HG03575 (cell line): Measurements from ENCODE around the gene FUT8.

Experiments used
- ATAC-seq: cut with Tn5 transposase; IDR thresholded peaks from one replicate; pipeline ENCODE4 v1.9.1; 2021; ENCODE audit not compliant: unreplicated experiment, insufficient number of reproducible peaks, low FRiP score; ENCODE audit errors: extremely low read depth

Gene FUT8

DNA sequence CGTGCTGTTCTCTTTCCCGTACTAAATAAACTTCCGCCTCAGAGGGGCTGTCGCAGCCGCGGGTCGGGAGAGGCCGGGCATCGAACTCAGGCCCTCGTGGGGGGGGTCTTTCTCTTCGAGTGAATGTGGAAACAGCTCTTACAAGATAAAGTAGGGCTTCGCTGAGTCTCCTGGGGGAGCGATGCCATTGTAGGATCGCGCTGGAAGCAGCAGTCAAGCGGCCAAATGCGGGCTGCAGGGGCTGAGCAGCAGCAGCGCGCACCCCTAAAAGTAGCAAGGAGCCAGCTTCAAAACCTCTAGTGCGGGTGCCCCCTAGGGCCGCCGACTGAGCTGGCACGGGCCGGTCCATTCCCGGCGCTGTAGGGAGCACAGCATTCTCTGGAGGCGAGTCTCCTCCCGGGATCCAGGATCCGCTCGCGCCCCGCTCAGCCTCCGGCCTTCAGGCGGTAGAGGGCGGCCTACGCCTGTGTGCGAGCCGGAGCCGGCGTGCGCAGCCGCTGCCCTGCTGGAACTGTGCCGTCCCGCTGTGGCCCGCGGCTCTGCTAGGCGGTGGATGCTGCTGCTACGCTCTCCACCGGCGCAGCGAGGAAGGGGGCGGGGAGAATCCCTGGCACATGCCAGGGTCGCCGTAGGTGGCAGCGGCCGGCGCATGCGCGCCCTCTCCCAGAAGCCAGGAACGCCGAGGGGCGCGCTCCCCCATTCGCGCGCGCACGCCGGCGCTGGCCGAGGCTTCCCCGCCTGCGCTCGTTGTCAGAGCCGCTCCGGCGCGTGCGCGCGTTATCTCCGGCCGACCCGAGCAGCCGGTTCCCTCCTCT is at the start of gene FUT8:
Gene FUT8, plus strand, starts transcription at position 699 of the 815 bp plus-strand sequence. CDS start 148,834 bp downstream, outside the sequence.
- no peak for ATAC-seq

DNA sequence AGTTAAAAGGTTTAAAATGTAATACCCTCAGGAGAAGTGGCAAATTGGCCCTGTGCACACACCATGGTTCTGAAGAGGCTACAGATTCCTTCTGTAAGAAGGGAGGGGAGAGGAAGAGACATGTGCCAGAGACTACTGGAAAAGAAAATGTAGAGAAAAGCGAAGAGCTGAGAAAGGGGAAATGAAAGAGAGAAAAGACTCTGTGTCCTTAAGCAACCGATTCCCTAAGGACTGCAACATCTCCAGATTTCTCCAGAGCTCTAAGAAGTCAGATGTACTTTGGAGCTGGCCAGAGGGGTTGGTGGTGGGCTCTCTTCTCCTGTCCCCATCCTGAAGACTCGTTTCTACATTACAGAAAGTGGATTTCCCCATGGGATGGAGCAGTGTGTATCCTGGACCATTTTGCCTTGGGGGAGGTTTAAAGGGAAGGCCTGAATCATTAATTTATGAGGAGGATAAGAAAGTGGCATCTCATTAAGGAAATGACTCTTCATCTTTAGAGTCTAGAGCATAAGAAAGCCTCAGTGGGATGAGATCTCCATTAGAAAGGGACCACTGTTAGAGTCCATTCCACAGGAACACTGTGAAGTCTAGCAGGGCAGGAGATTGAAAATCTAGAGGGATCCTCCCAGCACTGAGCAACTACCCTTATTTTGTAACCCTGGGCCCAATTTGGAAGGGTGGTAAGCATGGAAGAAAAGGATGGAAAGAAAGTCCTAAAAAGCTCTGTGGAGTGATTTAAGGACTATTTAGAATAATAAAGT is 45.5 kb upstream of the FUT8 start:
- no peak for ATAC-seq

DNA sequence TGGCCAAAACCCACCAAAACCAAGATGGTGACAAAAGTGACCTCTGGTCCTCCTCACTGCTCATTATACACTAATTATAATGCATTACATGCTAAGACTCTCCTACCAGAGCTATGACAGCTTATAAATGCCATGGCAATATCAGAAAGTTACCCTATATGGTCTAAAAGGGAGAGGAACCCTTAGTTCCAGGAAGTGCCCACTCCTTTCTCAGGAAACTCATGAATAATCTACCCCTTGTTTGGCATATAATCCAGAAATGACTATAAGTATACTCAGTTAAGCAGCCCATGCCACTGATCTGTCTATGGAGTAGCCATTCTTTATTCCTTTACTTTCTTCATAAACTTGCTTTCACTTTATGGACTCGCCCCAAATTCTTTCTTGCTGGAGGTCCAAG is 43.0 kb upstream of the FUT8 start:
- ATAC-seq: no peak

DNA sequence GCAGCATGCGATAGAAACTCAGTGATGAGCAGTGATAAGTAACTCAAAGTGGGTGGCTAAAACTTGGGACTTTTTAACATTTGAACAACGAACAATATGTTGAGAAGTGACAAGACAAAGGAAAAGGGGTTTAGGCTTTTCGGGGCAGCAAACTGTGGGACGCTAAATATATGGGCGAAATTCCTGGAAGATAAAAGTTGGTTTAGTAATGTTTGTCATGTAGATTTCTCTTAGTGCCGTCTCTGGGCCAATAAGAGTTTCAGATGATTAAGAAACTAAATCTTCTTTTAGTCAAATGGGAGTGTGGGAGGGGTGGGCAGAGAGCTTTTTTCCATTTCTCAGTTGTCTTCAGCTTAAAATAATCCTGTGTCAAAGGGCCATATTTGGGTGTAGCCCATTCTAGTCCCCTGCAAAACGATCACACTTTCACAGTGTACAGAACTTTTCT is 41.7 kb upstream of the FUT8 start:
- ATAC-seq: no peak

DNA sequence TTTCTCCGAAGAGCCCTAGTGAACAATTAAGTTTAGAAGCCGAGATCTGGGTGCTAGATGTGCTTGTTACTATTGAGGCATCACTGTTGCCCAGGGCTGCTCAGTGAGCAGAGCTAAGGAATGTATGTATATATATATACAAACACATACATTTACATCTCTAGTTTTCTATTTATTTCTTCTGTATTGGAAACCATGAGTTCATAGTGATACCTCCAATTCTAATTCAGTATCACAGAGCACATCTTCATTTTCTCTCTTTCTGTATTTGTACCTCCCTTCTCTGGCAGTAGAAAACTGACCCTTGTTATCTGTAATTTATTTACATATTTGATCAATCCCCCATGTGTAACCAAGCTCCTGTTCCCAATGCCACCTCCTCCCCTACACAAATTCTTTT is 40.7 kb upstream of the FUT8 start:
- no peak for ATAC-seq

DNA sequence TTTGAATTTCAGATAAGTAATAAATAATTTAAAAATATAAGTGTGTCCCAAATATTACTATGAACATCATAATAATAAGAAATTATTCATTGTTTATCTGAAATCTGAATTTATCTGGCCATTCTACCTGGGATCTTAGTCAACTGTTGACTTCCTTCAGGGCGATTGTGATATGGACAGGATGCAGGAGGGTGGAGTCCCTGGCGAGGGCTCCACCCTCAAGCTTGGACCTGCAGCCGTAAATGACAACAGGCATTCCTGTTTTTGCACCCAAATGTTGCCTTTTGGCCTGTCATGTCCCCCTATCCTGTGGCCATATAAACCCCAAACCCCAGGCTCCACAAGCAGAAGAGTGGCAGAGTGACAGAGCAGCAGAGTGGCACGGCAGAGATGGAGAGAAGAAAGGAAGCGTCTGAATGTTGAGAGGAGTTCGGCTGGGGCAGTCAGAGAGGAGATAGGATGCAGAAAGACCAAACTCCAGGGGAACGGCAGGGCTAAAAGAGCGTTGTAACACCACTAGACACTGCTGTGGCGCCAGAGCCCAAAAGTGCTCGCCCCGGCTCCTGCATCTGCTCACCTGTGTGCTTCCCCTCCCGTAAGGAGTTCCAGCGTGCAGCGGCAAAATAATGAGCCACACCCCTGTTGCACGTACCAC is 39.4 kb upstream of the FUT8 start:
- ATAC-seq: no peak

DNA sequence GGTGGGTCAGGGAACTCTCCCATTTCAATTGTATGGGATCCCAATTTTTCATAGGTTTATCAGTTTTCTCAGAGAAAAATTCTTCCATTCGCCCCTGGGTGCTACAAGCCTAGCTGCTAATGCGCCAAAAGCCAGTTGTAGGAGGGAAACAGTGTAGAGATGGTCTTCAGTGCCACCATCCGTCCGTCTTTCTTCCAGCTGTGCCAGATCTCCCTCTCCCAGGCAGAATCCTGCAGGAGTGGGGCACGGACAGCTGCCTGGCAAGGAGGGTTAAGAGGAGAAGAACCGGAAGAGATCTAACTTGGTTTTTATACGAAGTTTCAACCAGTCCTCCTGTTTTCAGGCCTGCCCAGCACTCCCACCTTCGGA is 38.9 kb upstream of the FUT8 start:
- ATAC-seq: no peak

DNA sequence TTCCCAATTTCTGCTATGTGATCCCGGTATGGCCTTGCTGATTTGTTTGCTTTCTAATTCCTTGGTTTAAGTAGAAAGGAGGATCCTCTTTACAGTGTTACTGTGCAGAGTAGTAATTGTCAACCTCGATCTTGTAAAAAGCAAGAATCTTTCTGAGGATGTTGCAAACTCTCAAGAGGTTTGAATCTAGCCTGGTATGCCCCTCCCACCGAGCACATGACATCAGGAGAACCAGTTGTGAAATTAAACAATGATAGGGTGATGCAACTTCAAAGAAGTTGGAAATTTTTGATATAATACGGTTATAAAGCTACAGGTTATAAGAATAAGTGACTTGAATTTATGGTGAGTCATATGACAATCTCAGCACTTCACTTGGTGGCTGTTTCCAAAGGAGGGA is 35.0 kb upstream of the FUT8 start:
- no peak for ATAC-seq

DNA sequence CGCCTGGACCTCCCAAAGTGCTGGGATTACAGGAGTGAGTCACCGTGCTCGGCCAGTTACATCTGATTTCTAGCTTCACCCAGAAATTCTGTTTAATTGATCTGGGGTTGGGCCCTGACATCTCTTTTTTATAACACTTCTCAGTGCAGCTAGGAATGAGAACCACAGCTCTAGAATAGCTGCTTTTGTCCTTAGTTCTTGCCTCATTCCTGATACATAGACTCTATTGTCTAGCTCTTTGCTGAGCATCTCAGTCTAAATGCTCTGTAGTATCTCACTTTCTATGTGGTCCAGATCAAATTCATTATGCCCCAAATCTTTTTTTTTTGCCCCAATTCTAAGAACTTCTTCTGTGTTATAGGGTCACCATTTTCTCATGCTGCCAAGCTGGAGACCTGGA is 29.9 kb upstream of the FUT8 start:
- no peak for ATAC-seq

DNA sequence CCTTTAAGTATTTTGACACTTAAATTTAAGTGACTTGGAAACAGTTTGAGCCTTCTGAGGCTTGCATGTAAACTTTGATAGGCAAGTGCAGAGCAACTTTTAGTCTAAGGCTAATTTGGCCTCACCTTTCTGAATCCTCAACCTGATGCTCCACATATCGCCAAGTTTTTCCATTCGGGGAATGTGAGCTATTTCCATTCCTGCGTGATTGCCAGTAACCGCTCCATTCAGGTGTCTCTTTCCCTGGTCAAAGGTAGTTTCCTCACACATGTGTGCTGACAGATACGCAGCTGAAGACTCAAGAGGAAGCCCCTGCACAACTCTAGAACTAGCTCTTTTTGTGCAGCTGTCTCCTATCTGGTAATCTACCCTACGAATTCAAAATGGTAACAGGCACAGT is 25.4 kb upstream of the FUT8 start:
- ATAC-seq: no peak

DNA sequence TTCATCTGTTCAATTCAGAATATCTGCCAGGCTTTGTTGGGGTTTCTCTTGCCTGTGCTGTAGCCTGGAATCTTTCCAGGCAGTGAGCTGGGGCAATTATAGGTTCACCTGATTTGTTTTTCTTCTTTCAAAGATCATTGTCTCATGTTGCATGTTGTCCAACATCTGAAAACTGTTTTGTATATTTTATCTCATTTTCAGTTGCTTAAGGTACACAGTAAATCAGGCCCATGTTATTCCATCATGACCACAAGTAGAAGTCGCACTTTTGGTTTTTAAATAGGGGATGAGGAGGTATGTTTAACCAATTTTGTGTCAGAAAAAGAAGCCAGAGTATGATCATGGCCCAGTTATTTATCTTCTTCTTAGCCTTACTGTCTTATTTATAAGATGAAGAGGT is 24.9 kb upstream of the FUT8 start:
- ATAC-seq: no peak

DNA sequence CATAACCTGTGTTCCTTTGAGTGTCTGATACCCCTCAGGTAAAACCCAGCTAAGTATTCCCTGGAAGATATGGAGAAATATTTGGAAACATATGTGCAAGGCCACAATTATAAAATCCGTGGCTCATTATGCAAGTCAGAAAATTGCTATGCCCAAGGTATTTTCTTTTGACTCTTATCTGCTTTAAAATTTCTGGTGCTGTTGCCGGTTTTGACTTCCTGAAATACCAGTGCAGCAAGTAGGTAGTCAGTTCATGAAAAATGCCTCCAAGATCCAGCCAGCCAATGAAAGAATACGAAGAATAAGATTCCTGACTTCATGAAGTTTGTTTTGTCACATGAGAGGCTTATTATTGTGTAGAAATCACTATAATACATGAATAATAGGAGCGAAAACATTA is 20.2 kb upstream of the FUT8 start:
- no peak for ATAC-seq

DNA sequence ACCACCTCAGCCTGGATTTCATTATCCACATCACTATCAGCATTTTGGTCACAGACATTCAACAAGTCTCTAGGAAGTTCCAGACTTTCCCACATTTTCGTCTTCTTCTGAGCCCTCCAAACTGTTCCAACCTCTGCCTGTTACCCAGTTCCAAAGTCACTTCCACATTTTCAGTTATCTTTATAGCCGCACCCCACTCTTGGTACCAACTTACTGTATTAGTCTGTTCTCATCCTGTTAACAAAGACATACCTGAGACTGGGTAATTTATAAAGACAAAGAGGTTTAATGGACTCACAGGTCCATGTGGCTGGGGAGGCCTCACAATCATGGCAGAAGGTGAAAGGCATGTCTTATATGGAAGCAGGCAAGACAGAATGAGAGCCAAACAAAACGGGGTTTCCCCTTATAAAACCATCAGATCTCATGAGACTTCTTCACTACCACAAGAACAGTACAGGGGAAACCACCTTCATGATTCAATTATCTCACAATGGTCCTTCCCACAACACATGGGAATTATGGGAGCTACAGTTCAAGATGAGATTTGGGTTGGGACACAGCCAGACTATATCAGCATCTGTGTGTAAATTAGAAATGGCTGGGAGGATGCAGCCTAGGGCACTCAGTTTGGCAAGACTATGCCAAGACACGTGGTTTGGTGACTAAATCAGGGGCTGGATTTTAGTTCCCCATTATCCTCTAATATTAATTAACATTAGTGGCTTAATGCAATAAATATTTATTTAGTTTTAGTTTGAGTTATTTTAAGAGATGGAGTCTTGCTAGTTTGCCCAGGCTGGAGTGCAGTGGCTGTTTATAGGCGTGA is 16.2 kb upstream of the FUT8 start:
- ATAC-seq: no peak

DNA sequence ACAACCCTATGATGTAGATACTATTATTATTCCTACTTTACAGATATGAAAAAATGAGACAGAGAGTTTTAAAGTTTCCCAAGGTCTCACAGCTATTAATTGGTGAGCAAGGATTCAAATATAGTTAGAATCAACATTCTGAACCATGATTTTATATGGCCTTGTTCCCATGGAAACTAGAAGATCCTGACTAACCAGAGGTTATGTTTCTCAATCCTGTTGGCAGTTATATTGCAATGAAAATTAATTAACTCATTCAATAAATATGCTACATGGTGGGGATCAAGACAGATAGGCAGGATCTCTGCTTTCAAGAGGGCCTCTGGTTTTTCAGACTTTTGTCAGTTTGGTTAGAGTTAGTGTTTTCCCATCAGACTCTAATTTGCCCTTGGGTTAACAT is 9.3 kb upstream of the FUT8 start:
- no peak for ATAC-seq

DNA sequence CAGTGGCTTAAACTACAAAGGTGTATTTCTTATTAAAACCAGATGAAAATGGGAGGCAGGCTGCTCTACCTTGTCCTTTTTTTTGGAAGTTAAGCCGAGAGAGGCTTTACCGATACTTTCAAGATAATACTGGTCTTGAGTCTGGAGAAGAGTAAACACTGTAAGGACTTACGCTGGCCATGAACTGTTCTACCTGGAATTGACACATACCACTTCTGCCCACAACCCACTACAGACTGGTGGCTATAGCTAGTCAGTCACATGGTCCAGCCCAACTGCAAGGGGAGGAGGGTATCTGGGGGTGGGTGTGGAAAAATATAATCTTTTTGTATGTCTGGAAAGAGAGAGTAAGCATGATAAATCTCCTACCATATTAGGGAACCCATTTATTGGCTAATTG is 4.4 kb upstream of the FUT8 start:
- ATAC-seq: no peak

DNA sequence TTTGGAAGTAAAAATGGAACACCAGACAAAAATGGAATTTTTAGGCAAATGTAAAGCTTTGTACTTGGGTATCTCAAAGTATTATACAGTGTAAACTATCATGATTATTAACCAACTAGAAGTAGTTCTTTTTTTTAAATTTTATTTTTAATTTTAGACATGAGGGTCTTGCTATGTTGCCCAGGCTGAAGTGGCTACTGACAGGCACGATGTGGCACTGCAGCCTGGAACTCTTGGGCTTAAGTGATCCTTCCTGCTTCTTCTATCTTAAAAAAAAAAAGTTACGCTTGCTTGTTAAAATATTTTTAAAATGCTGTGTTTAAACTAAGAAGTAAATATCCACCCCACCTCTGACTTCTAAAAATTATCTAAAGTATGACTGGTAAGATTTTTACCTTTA is 1.9 kb upstream of the FUT8 start:
- no peak for ATAC-seq

DNA sequence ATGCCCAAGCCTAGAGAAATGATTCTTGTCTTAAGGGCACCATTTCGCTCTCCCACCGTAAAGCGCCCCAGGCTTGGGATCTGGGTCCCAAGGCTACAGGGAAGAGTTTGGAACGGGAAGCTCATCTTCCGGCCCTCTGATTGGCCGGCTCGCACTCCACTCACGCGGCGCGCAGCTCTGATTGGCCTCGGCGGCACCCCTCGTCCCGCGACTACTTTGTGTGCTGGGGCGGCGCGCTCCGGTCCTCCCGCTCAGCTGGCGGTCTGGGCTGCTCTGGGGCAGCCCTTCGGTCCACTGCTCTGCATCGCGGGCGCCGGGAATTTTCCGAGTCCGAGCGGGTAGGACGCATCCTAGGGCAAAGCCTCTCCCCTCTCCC is 886 bp upstream of the FUT8 start:
- no peak for ATAC-seq

DNA sequence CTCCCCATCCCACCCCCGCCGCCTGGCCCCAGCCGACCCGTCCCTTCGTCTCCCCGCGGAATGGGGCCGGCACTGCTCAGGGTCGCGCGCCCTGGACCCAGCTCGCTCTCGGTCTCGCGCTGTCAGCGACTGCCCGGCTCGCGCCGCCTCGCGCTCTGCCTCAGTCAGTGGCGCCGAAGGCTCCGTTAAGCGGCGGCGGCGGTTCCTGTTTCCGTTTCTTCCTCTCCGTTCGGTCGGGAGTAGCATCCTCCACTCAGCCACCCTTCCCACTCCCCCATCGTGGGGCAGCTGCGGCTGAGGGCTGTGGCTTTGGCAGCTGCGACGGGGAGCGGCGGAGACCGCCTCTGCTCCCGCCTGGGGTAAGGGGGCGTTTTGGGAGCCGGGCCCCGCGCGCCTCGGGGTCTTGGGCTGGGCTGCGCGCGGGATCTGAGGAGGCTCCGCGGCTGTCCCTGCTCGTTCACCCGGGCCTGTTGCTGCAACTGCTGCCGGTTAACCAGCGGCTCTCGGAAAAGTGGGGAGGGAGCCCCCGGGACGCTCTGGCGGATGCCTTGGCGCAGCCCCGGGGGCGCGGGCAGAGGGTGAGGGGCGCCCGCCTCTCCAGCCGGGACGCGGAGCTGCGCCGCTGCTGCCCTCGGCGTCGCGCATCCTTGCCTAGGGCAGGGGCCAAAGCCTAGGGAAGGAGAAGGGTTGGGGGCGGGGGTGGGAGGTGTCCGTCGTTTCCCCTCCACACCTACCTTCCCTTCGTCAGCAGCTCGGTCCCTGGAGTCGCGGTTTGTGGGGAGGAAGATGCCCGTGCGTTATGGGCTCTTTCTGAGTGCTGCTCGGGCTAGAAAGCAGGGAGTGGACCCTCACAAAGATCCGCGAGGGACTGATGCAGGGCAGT is 567 bp downstream of the FUT8 start:
- no peak for ATAC-seq

DNA sequence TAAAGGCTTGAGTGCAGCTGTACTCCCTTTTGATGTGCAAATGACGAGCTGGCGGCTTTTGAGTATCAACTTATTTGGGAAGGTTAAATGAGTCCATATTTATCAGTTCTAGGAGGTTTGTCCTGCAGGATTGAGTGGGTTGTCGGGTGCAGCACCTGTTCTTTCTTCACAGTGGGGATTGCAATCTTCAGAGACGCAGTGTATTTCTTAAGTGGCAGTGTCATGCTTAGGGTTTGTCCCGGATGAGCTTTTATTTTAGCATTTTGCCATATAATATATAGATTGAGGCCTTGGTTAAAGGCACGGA is 1.2 kb downstream of the FUT8 start:
- ATAC-seq: no peak
